Testis (tissue), 3 donors: ENCODE data around the gene MOV10L1. TPM values are rescaled to one million over a fixed set of nuclear protein-coding genes. Genes with fewer than 3 reads are reported as not detected.

ENCODE experiments used
- DNase-seq: peaks from one replicate; pipeline ENCODE4 v3.0.0-alpha.2; 2019
- H3K27ac ChIP-seq, 2 donors: fragments of 200-600 bp; sonication (generic); one replicate each; pipeline ENCODE4 v1.5.1; 2019
- H3K27me3 ChIP-seq: fragments of 200-600 bp; sonication (generic); one replicate; pipeline ENCODE4 v1.5.1; 2019
- H3K36me3 ChIP-seq: fragments of 200-600 bp; sonication (generic); one replicate; pipeline ENCODE4 v1.5.1; 2017; ENCODE audit warnings: low read depth; ENCODE audit errors: missing control alignments
- H3K4me1 ChIP-seq: fragments of 200-600 bp; sonication (generic); one replicate; pipeline ENCODE4 v1.5.1; 2019
- H3K4me3 ChIP-seq, 2 donors: fragments of 200-600 bp; sonication (generic); one replicate each; pipeline ENCODE4 v1.5.1; 2017 to 2019
- H3K9me3 ChIP-seq: fragments of 200-600 bp; sonication (generic); one replicate; pipeline ENCODE4 v1.5.1; 2017
- CTCF ChIP-seq, 3 experiments: fragments of 450-650 bp in 2 of 3; fragments of 200-600 bp in 1 of 3; sonication (generic) in 1 of 3; IDR thresholded peaks; one replicate each; pipeline ENCODE4 v1.5.1; 2016 to 2019; ENCODE audit warnings: antibody characterized with exemption in 3 of 3, mild to moderate bottlenecking in 2 of 3, moderate library complexity in 1 of 3
- POLR2A ChIP-seq: fragments of 450-650 bp; IDR thresholded peaks from one replicate; pipeline ENCODE4 v1.6.1; 2017; ENCODE audit warnings: antibody characterized with exemption, mild to moderate bottlenecking, moderate library complexity
- WGBS, 2 donors: methylation state at CpG; one replicate each; pipeline ENCODE4 v1.1.5; 2018; 5-methylcytosine and 5-hydroxymethylcytosine counted together
- intact Hi-C: fragments of 100-400 bp; cut with DNase I; formaldehyde crosslinking; loops from one replicate; pipeline ENCODE4 v1.15.1; 2023; ENCODE audit warnings: low total_unique reads
- polyA plus RNA-seq: library from polyadenylated mRNA; stranded (reverse); fragments of 350-450 nt; fragmentation: Illumina TruSeq; extraction: RNeasy Lipid Tissue Mini Kit (QIAGEN cat#74804); gene quantifications from one replicate; pipeline ENCODE4 v1.2.3, GENCODE V29; 2014; ENCODE audit warnings: low read depth, low replicate concordance; ENCODE audit not compliant: insufficient read depth
- total RNA-seq, 2 donors: library from RNA; depleted of rRNA; stranded (reverse); fragments of >200 nt; gene quantifications; one replicate each; pipeline ENCODE4 v1.2.3, GENCODE V29; 2016

MOV10L1 gene
- total and polyA plus RNA-seq, 3 donors from 2014 or later, result 48.4 to 73.3 (median 62.4) TPM

GRCh38 chr22:50148166-50148500 lies 58.3 kb downstream of the MOV10L1 start:
- no peak for TF ChIP-seq CTCF (IDR thresholded peaks at IDR 0.05)
- TF ChIP-seq POLR2A, result no peak
- no peaks in the 10 kb centered on the region for H3K27me3 ChIP-seq
- H3K4me3 ChIP-seq, result no peak overlapping the region
- H3K36me3 ChIP-seq, result no peaks in the 10 kb centered on the region
- intact Hi-C loops, result loop anchor here (10.0 kb wide), 1 partner anchor 57 kb away; the partner anchor contains the start of gene SELENOO
- 80 to 92% methylated on average over 10 to 12 of the region's 12 CpGs for WGBS, 2 donors
- H3K9me3 ChIP-seq, result no peaks in the 10 kb centered on the region
- no peak for DNase-seq
- H3K27ac ChIP-seq, result no peak overlapping the region
- peaks cover 8% of the 10 kb centered on the region for H3K4me1 ChIP-seq

DNA sequence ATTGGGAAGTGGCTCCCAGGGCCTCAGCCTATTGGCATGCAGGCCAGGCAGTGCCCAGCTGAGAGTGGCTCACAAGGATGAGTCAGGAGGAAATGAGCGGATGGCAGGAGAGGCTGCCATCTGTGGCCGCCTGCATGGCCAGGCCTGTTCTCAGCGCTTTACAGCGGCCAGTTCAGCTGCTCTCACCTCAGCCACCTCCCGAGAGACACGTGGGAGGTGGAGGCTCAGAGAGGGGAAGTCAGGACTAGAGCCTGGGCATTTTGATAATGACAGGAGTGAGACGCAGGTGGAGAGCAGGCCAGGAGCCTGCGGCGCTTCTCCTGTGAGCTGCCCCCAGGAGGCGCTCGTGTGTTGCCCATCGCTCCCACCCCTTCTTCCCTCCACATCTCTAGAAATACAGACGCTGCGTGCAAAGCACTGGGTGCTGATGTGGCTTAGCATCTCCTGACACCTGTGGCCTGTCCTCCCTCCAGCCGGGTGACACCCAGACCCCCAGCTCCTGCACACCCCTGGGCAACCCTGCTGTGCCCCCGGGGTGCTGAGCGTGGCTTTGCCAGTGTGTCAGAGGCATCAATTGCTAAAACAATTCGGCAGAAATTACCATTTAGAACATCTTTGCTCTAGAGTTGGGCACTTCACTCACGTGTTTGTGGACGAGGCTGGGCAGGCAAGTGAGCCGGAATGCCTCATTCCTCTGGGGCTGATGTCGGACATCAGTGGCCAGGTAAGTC lies 59.4 kb downstream of the MOV10L1 start:
- DNase-seq, result peak; percentile 48
- intact Hi-C loops, result loop anchor here (10.0 kb wide), 1 partner anchor 56 kb away; the partner anchor contains the start of gene SELENOO
- Histone ChIP-seq H3K9me3 (no peaks in the 10 kb centered on the region), H3K27ac (no peak overlapping the region), H3K4me1 (peaks cover 8% of the 10 kb centered on the region), H3K36me3 (no peaks in the 10 kb centered on the region), H3K4me3 (no peak overlapping the region), H3K27me3 (no peaks in the 10 kb centered on the region)
- WGBS, 2 donors, result 71 to 87% methylated on average over 18 to 22 of the region's 22 CpGs
- TF ChIP-seq POLR2A (no peak), CTCF (IDR thresholded peaks at IDR 0.05) (peak; percentile 21 to 55 (median 42))

DNA sequence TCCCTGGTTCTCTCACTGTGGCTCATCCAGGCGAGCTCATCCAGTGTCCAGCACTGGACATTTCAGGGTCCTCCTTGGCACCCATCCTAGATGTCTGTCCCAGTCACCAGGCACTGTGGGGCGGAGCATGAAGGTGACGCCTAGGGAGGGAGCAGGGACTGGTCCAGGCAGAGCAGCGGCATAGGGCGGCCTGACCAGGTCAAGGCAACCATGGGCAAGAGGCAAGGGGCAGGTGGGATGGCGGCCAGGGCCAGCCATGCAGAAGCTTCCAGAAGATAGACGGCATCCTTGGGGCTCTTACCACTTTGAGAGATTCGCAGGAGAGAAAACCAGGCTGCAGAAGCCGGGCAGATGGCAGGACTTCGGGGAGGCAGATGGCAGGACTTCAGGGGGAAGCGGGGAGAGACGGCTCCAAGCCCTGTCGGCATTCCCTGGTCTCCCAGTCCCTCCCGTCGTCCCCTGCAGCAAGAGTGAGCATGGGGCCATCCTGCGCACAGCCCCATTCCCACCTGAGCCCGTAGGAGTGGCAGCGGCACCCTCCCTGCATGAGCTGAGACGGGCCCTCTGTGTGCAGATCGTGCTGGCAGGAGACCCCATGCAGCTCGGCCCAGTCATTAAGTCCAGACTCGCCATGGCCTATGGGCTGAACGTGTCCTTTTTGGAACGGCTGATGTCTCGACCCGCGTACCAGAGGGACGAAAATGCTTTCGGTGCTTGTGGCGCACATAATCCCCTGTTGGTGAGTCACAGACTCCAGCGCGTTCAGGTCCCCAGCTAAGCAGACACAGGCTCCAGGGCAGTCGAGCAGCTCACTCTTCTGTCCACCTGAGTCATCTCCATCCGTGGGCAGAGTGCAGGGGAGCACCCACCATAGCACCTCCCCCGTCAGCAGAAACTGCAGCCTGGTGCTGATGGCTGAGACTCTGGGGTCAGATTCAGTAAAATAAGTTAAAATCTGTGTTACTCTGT lies 60.6 kb downstream of the MOV10L1 start:
- no peak for DNase-seq
- Histone ChIP-seq H3K27ac (no peak overlapping the region), H3K36me3 (no peaks in the 10 kb centered on the region), H3K4me3 (no peak overlapping the region), H3K9me3 (no peaks in the 10 kb centered on the region), H3K27me3 (no peaks in the 10 kb centered on the region), H3K4me1 (peaks cover 8% of the 10 kb centered on the region)
- intact Hi-C loops, result no loop called here
- WGBS, 2 donors, result 92 to 93% methylated on average over 32 to 35 of the region's 35 CpGs
- no peak for TF ChIP-seq CTCF (IDR thresholded peaks at IDR 0.05)

GRCh38 chr22:50151571-50152537 lies 62.0 kb downstream of the MOV10L1 start:
- H3K4me1 ChIP-seq, result peaks cover 1% of the 10 kb centered on the region
- 81 to 92% methylated on average over 17 to 33 of the region's 33 CpGs for WGBS, 2 donors
- H3K27ac ChIP-seq, result no peak overlapping the region
- no peak overlapping the region for H3K4me3 ChIP-seq
- no peaks in the 10 kb centered on the region for H3K27me3 ChIP-seq
- no peaks in the 10 kb centered on the region for H3K36me3 ChIP-seq
- intact Hi-C loops, result no loop called here
- H3K9me3 ChIP-seq, result no peaks in the 10 kb centered on the region
- TF ChIP-seq CTCF (IDR thresholded peaks at IDR 0.05) (no peak), POLR2A (no peak)
- DNase-seq, result no peak
